Liver (tissue), 9 donors: Measurements from ENCODE around the gene FAM217A. TPM values are rescaled to one million over a fixed set of nuclear protein-coding genes. Genes with fewer than 3 reads are reported as not detected.

Experiments used
- DNase-seq: peaks from one replicate; pipeline ENCODE4 v3.0.0-alpha.2; 2017; ENCODE audit warnings: low spot score
- H3K27ac ChIP-seq, 2 donors: one replicate each; pipeline ENCODE4 v1.7.0; 2013; ENCODE audit warnings: inconsistent platforms in 2 of 2, low read length in 2 of 2, control low read depth in 1 of 2, low read depth in 1 of 2, mild to moderate bottlenecking in 1 of 2
- H3K27me3 ChIP-seq, 4 donors: one replicate each; pipeline versions ENCODE4 v1.6.1 to v1.7.0; 2013; ENCODE audit warnings: low read length in 3 of 4, inconsistent platforms in 1 of 4, mild to moderate bottlenecking in 1 of 4, moderate library complexity in 1 of 4; ENCODE audit not compliant: control insufficient read depth in 4 of 4, insufficient read depth in 4 of 4
- H3K36me3 ChIP-seq, 4 donors: one replicate each; pipeline versions ENCODE4 v1.6.1 to v1.7.0; 2013; ENCODE audit warnings: low read length in 3 of 4, mild to moderate bottlenecking in 3 of 4, low read depth in 1 of 4, moderate library complexity in 1 of 4; ENCODE audit not compliant: control insufficient read depth in 4 of 4, insufficient read depth in 3 of 4
- H3K4me1 ChIP-seq, 4 donors: one replicate each; pipeline versions ENCODE4 v1.6.1 to v1.7.0; 2013; ENCODE audit warnings: low read length in 3 of 4, mild to moderate bottlenecking in 3 of 4, moderate library complexity in 1 of 4; ENCODE audit not compliant: control insufficient read depth in 4 of 4, insufficient read depth in 4 of 4
- H3K4me3 ChIP-seq, 3 donors: one replicate each; pipeline versions ENCODE4 v1.6.1 to v1.7.0; 2013; ENCODE audit warnings: low read length in 3 of 3, control low read depth in 1 of 3, low read depth in 1 of 3, mild to moderate bottlenecking in 1 of 3
- H3K9ac ChIP-seq, 2 donors: one replicate each; pipeline ENCODE4 v1.7.0; 2013; ENCODE audit warnings: low read length in 2 of 2, mild to moderate bottlenecking in 2 of 2, moderate library complexity in 2 of 2, control low read depth in 1 of 2, low read depth in 1 of 2
- H3K9me3 ChIP-seq, 4 donors: one replicate each; pipeline versions ENCODE4 v1.6.1 to v1.7.0; 2013; ENCODE audit warnings: low read length in 3 of 4; ENCODE audit not compliant: control insufficient read depth in 4 of 4
- ATF3 ChIP-seq: IDR thresholded peaks from 2 replicates; pipeline ENCODE4 v1.6.1; 2016; ENCODE audit warnings: antibody characterized with exemption
- FOXA1 ChIP-seq: IDR thresholded peaks from 2 replicates; pipeline ENCODE4 v1.6.1; 2016; ENCODE audit warnings: antibody characterized with exemption
- FOXA2 ChIP-seq: IDR thresholded peaks from 2 replicates; pipeline ENCODE4 v1.6.1; 2016; ENCODE audit warnings: antibody characterized with exemption
- GABPA ChIP-seq, 2 donors: IDR thresholded peaks in 1 of 2; conservative IDR thresholded peaks in 1 of 2; 2 replicates each; pipeline ENCODE4 v1.6.1; 2016; ENCODE audit warnings: antibody characterized with exemption in 2 of 2, mild to moderate bottlenecking in 1 of 2, moderate library complexity in 1 of 2
- HNF4A ChIP-seq, 2 donors: conservative IDR thresholded peaks; 2 replicates each; pipeline ENCODE4 v1.6.1; 2016; ENCODE audit warnings: antibody characterized with exemption in 2 of 2, mild to moderate bottlenecking in 2 of 2
- HNF4G ChIP-seq: IDR thresholded peaks from 2 replicates; pipeline ENCODE4 v1.6.1; 2016; ENCODE audit warnings: antibody characterized with exemption
- JUND ChIP-seq, 2 donors: IDR thresholded peaks; 2 replicates each; pipeline ENCODE4 v1.6.1; 2016; ENCODE audit warnings: antibody characterized with exemption in 2 of 2
- NR2F2 ChIP-seq: IDR thresholded peaks from 2 replicates; pipeline ENCODE4 v1.6.1; 2016; ENCODE audit warnings: antibody characterized with exemption
- RAD21 ChIP-seq, 2 donors: IDR thresholded peaks; 2 replicates each; pipeline ENCODE4 v1.6.1; 2016; ENCODE audit warnings: antibody characterized with exemption in 2 of 2, mild to moderate bottlenecking in 2 of 2
- REST ChIP-seq: IDR thresholded peaks from 2 replicates; pipeline ENCODE4 v1.6.1; 2016; ENCODE audit warnings: antibody characterized with exemption, mild to moderate bottlenecking
- RXRA ChIP-seq, 2 donors: IDR thresholded peaks; 2 replicates each; pipeline ENCODE4 v1.6.1; 2017 to 2018; ENCODE audit warnings: antibody characterized with exemption in 2 of 2, mild to moderate bottlenecking in 1 of 2
- SP1 ChIP-seq: IDR thresholded peaks from 2 replicates; pipeline ENCODE4 v1.6.1; 2018; ENCODE audit warnings: antibody characterized with exemption, mild to moderate bottlenecking
- TAF1 ChIP-seq: conservative IDR thresholded peaks from 2 replicates; pipeline ENCODE4 v1.6.1; 2016; ENCODE audit warnings: antibody characterized with exemption, mild to moderate bottlenecking
- YY1 ChIP-seq: IDR thresholded peaks from 2 replicates; pipeline ENCODE4 v1.6.1; 2016; ENCODE audit warnings: antibody characterized with exemption, mild to moderate bottlenecking
- WGBS: extraction: QIAGEN DNeasy Blood & Tissue Kit; methylation state at CpG from one replicate; pipeline ENCODE4 v1.1.7; 2013; 5-methylcytosine and 5-hydroxymethylcytosine counted together
- polyA plus RNA-seq, 2 donors: library from polyadenylated mRNA; stranded (reverse) in 1 of 2; unstranded in 1 of 2; fragments of 200-250 nt in 1 of 2; fragments of >200 nt in 1 of 2; fragmentation: Nextera tagmentation in 1 of 2; extraction: Ambion mirVana in 1 of 2; gene quantifications; one replicate each; pipeline versions ENCODE4 v1.2.1 to v1.2.3, GENCODE V29; 2013 to 2015
- total RNA-seq, 2 donors: library from RNA; depleted of rRNA; stranded (reverse); fragments of >200 nt; gene quantifications; one replicate each; pipeline ENCODE4 v1.2.3, GENCODE V29; 2014
- TF ChIP-seq, protein P1 (sequence below): IDR thresholded peaks from 2 replicates; pipeline ENCODE4 v1.6.1; 2016; ENCODE audit warnings: antibody characterized with exemption
- TF ChIP-seq, protein P2 (sequence below): fragments of 150-350 bp; IDR thresholded peaks from 2 replicates; pipeline ENCODE4 v1.5.1; 2017; ENCODE audit warnings: improper control_type of control experiment, low read depth, low read length; ENCODE audit not compliant: missing input control
- donor health status: healthy.
- donor health status: healthy.
- donor health status: healthy.
- donor health status: healthy.
- donor health status: healthy.

Gene FAM217A
- total and polyA plus RNA-seq, 4 donors: not detected

GRCh38 chr6:4028051-4028450, 50.9 kb downstream of the FAM217A start:
- Histone ChIP-seq H3K9ac (no peak overlapping the region), H3K4me1 (peaks cover 9 to 21% (median 14%) of the 10 kb centered on the region in 4 donors), H3K4me3 (no peak overlapping the region), H3K9me3 (no peaks in the 10 kb centered on the region), H3K27ac (no peak overlapping the region), H3K27me3 (no peaks in the 10 kb centered on the region), H3K36me3 (peaks cover 0 to 14% (median 7%) of the 10 kb centered on the region in 4 donors)
- TF ChIP-seq, protein P1, sequence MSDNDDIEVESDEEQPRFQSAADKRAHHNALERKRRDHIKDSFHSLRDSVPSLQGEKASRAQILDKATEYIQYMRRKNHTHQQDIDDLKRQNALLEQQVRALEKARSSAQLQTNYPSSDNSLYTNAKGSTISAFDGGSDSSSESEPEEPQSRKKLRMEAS: no peak
- TF ChIP-seq FOXA2: no peak
- TF ChIP-seq NR2F2: no peak
- no peak for TF ChIP-seq ATF3
- no peak for TF ChIP-seq HNF4G
- no peak for TF ChIP-seq HNF4A (conservative IDR thresholded peaks at IDR 0.05)
- TF ChIP-seq RXRA (IDR thresholded peaks at IDR 0.05): no peak
- no peak for TF ChIP-seq RAD21 (IDR thresholded peaks at IDR 0.05)
- TF ChIP-seq GABPA (IDR thresholded peaks at IDR 0.05 in 1 of 2, conservative IDR thresholded peaks at IDR 0.05 in 1 of 2): no peak
- TF ChIP-seq JUND (IDR thresholded peaks at IDR 0.05): no peak
- TF ChIP-seq SP1: no peak
- no peak for TF ChIP-seq YY1
- no peak for TF ChIP-seq REST
- DNase-seq: no peak

DNA sequence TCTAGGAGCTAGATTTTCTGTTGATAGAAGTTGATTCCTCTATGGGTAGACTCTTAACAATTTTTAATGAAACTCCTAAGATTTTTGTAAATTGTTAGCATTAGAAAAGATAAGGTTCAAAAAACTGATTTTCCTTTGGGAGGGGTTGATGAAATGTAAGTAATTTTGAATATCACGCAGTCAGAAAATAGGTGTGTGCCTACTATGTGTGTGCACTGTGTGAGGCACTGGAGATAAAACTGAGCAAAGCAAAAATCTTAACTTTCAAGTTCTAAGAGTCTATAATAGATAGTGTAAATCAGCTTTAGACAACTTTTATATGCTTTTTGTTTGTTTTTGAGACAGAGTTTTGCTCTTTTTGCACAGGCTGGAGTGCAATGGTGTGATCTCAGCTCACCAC, 53.3 kb downstream of the FAM217A start:
- Histone ChIP-seq H3K27ac (no peak overlapping the region), H3K36me3 (no peaks in the 10 kb centered on the region), H3K27me3 (no peaks in the 10 kb centered on the region), H3K9me3 (no peaks in the 10 kb centered on the region), H3K4me3 (no peak overlapping the region), H3K9ac (no peak overlapping the region), H3K4me1 (peaks cover 9 to 32% (median 24%) of the 10 kb centered on the region in 4 donors)
- no peak for DNase-seq
- WGBS: 97% methylated on average over 1 of the region's 1 CpG
- TF ChIP-seq YY1 (no peak), FOXA1 (no peak)

GRCh38 chr6:4023240-4023639, 55.7 kb downstream of the FAM217A start:
- TF ChIP-seq HNF4A (conservative IDR thresholded peaks at IDR 0.05) (peak in 1 of 2 donors; percentile 4), RXRA (IDR thresholded peaks at IDR 0.05) (no peak), TAF1 (no peak), SP1 (peak; percentile 9), ATF3 (peak; percentile 28)
- TF ChIP-seq, protein P1: no peak
- TF ChIP-seq, protein P2, sequence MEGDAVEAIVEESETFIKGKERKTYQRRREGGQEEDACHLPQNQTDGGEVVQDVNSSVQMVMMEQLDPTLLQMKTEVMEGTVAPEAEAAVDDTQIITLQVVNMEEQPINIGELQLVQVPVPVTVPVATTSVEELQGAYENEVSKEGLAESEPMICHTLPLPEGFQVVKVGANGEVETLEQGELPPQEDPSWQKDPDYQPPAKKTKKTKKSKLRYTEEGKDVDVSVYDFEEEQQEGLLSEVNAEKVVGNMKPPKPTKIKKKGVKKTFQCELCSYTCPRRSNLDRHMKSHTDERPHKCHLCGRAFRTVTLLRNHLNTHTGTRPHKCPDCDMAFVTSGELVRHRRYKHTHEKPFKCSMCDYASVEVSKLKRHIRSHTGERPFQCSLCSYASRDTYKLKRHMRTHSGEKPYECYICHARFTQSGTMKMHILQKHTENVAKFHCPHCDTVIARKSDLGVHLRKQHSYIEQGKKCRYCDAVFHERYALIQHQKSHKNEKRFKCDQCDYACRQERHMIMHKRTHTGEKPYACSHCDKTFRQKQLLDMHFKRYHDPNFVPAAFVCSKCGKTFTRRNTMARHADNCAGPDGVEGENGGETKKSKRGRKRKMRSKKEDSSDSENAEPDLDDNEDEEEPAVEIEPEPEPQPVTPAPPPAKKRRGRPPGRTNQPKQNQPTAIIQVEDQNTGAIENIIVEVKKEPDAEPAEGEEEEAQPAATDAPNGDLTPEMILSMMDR: no peak
- 4% methylated on average over 1 of the region's 1 CpG for WGBS
- Histone ChIP-seq H3K27ac (no peak overlapping the region), H3K9me3 (no peaks in the 10 kb centered on the region), H3K27me3 (no peaks in the 10 kb centered on the region), H3K4me3 (no peak overlapping the region), H3K4me1 (peaks cover 9 to 47% (median 36%) of the 10 kb centered on the region in 4 donors), H3K9ac (peak overlapping the region in 1 of 2 donors; percentile 66), H3K36me3 (no peaks in the 10 kb centered on the region)
- no peak for DNase-seq
